ENCODE results near the gene LCORL.

The LCORL gene

GRCh38 chr4:17945303-17945702 lies 76.3 kb downstream of the LCORL start:
- H4K8ac ChIP-seq (ENCODE audit: low read depth, low read length), result no peak overlapping the region
- WGBS, 2 donors (ENCODE audit: extremely low coverage in 2 of 2, insufficient read length in 2 of 2, insufficient replicate concordance in 1 of 2), result no CpG with 5 or more reads among the region's 2 CpGs
- no peak overlapping the region for H3K4ac ChIP-seq (ENCODE audit: low read length)

GRCh38 chr4:17941731-17942130 lies 79.8 kb downstream of the LCORL start:
- Histone ChIP-seq H3K4ac (ENCODE audit: low read length) (no peak overlapping the region), H3K79me1 (ENCODE audit: low read depth, low read length) (peaks cover 2% of the 10 kb centered on the region), H3K23ac (ENCODE audit: low read depth, low read length, poor library complexity) (no peak overlapping the region), H4K8ac (ENCODE audit: low read depth, low read length) (no peak overlapping the region), H2BK12ac (ENCODE audit: low read length) (no peak overlapping the region), H3K14ac (ENCODE audit: low read length) (no peak overlapping the region), H3K18ac (ENCODE audit: low read length) (no peak overlapping the region), H3K27ac (replicated peaks; ENCODE audit: low read length) (no peak overlapping the region), H2BK5ac (ENCODE audit: low read length) (no peak overlapping the region), H3K27me3 (ENCODE audit: control insufficient read depth in 3 of 3, insufficient read depth in 3 of 3, low read depth in 1 of 3, low read length in 3 of 3) (no peaks in the 10 kb centered on the region), H3K4me1 (ENCODE audit: control insufficient read depth in 2 of 2, insufficient read depth in 1 of 2, low read depth in 1 of 2, low read length in 2 of 2) (no peaks in the 10 kb centered on the region), H3K4me3 (ENCODE audit: low read length in 2 of 2) (no peak overlapping the region), H2AFZ (ENCODE audit: low read length) (no peak overlapping the region), H2AK5ac (ENCODE audit: low read depth, low read length) (no peak overlapping the region), H3K9me3 (replicated peaks in 1 of 2; ENCODE audit: control insufficient read depth in 2 of 2, insufficient read depth in 1 of 2, low read depth in 1 of 2, low read length in 2 of 2) (no peaks in the 10 kb centered on the region), H3K36me3 (replicated peaks in 1 of 2; ENCODE audit: control insufficient read depth in 2 of 2, insufficient read depth in 2 of 2, low read length in 2 of 2) (peaks cover 0 to 40% of the 10 kb centered on the region in 2 donors), H4K91ac (ENCODE audit: low read depth, low read length, poor library complexity) (no peak overlapping the region), H3K9ac (ENCODE audit: low read depth, low read length, poor library complexity) (no peak overlapping the region), H3K4me2 (ENCODE audit: insufficient read depth, low read length, poor library complexity, severe bottlenecking) (no peak overlapping the region), H2BK15ac (ENCODE audit: low read length) (no peak overlapping the region), H2BK120ac (ENCODE audit: low read depth, low read length) (no peak overlapping the region)
- no peak for DNase-seq (ENCODE audit: low spot score)

More at GRCh38 chr4:17945303-17945702, 76.3 kb downstream of the LCORL start:
- DNase-seq (ENCODE audit: low spot score), result no peak
- Histone ChIP-seq H3K36me3 (replicated peaks in 1 of 2; ENCODE audit: control insufficient read depth in 2 of 2, insufficient read depth in 2 of 2, low read length in 2 of 2) (peaks cover 0 to 50% of the 10 kb centered on the region in 2 donors), H3K4me3 (ENCODE audit: low read length in 2 of 2) (no peak overlapping the region), H3K9ac (ENCODE audit: low read depth, low read length, poor library complexity) (no peak overlapping the region), H3K18ac (ENCODE audit: low read length) (no peak overlapping the region), H2AFZ (ENCODE audit: low read length) (no peak overlapping the region), H3K27ac (replicated peaks; ENCODE audit: low read length) (no peak overlapping the region), H2BK5ac (ENCODE audit: low read length) (no peak overlapping the region), H3K23ac (ENCODE audit: low read depth, low read length, poor library complexity) (no peak overlapping the region), H3K14ac (ENCODE audit: low read length) (no peak overlapping the region), H3K9me3 (replicated peaks in 1 of 2; ENCODE audit: control insufficient read depth in 2 of 2, insufficient read depth in 1 of 2, low read depth in 1 of 2, low read length in 2 of 2) (no peaks in the 10 kb centered on the region), H2AK5ac (ENCODE audit: low read depth, low read length) (no peak overlapping the region), H4K91ac (ENCODE audit: low read depth, low read length, poor library complexity) (no peak overlapping the region), H3K4me1 (ENCODE audit: control insufficient read depth in 2 of 2, insufficient read depth in 1 of 2, low read depth in 1 of 2, low read length in 2 of 2) (no peaks in the 10 kb centered on the region), H2BK120ac (ENCODE audit: low read depth, low read length) (no peak overlapping the region), H2BK15ac (ENCODE audit: low read length) (no peak overlapping the region), H3K4me2 (ENCODE audit: insufficient read depth, low read length, poor library complexity, severe bottlenecking) (no peak overlapping the region), H3K27me3 (ENCODE audit: control insufficient read depth in 3 of 3, insufficient read depth in 3 of 3, low read depth in 1 of 3, low read length in 3 of 3) (no peaks in the 10 kb centered on the region), H3K79me1 (ENCODE audit: low read depth, low read length) (peaks cover 2% of the 10 kb centered on the region), H2BK12ac (ENCODE audit: low read length) (no peak overlapping the region)

GRCh38 chr4:17939054-17939453 lies 82.5 kb downstream of the LCORL start:
- no peak overlapping the region for H3K4ac ChIP-seq (ENCODE audit: low read length)
- no peaks in the 10 kb centered on the region for H3K27me3 ChIP-seq (ENCODE audit: control insufficient read depth in 3 of 3, insufficient read depth in 3 of 3, low read depth in 1 of 3, low read length in 3 of 3)
- peaks cover 0 to 46% of the 10 kb centered on the region in 2 donors for H3K36me3 ChIP-seq (replicated peaks in 1 of 2; ENCODE audit: control insufficient read depth in 2 of 2, insufficient read depth in 2 of 2, low read length in 2 of 2)
- H3K14ac ChIP-seq (ENCODE audit: low read length), result no peak overlapping the region
- H2BK120ac ChIP-seq (ENCODE audit: low read depth, low read length), result no peak overlapping the region
- H3K9me3 ChIP-seq (replicated peaks in 1 of 2; ENCODE audit: control insufficient read depth in 2 of 2, insufficient read depth in 1 of 2, low read depth in 1 of 2, low read length in 2 of 2), result peaks cover 0 to 11% of the 10 kb centered on the region in 2 donors
- no CpG with 5 or more reads among the region's 2 CpGs for WGBS, 2 donors (ENCODE audit: extremely low coverage in 2 of 2, insufficient read length in 2 of 2, insufficient replicate concordance in 1 of 2)
- no peak overlapping the region for H2AFZ ChIP-seq (ENCODE audit: low read length)
- no peak overlapping the region for H3K27ac ChIP-seq (replicated peaks; ENCODE audit: low read length)
- H3K4me3 ChIP-seq (ENCODE audit: low read length in 2 of 2), result no peak overlapping the region
- peaks cover 2% of the 10 kb centered on the region for H3K79me1 ChIP-seq (ENCODE audit: low read depth, low read length)
- H4K8ac ChIP-seq (ENCODE audit: low read depth, low read length), result no peak overlapping the region
- H3K23ac ChIP-seq (ENCODE audit: low read depth, low read length, poor library complexity), result no peak overlapping the region
- DNase-seq (ENCODE audit: low spot score), result no peak
- no peak overlapping the region for H3K9ac ChIP-seq (ENCODE audit: low read depth, low read length, poor library complexity)
- no peaks in the 10 kb centered on the region for H3K4me1 ChIP-seq (ENCODE audit: control insufficient read depth in 2 of 2, insufficient read depth in 1 of 2, low read depth in 1 of 2, low read length in 2 of 2)
- H2BK12ac ChIP-seq (ENCODE audit: low read length), result no peak overlapping the region
- H3K4me2 ChIP-seq (ENCODE audit: insufficient read depth, low read length, poor library complexity, severe bottlenecking), result no peak overlapping the region
- H3K18ac ChIP-seq (ENCODE audit: low read length), result no peak overlapping the region
- H4K91ac ChIP-seq (ENCODE audit: low read depth, low read length, poor library complexity), result no peak overlapping the region
- H2BK15ac ChIP-seq (ENCODE audit: low read length), result no peak overlapping the region
- H2BK5ac ChIP-seq (ENCODE audit: low read length), result no peak overlapping the region
- no peak overlapping the region for H2AK5ac ChIP-seq (ENCODE audit: low read depth, low read length)

GRCh38 chr4:17934286-17934685 lies 87.3 kb downstream of the LCORL start:
- no peak overlapping the region for H3K4me3 ChIP-seq (ENCODE audit: low read length in 2 of 2)
- H2BK12ac ChIP-seq (ENCODE audit: low read length), result no peak overlapping the region
- no peak overlapping the region for H3K4me2 ChIP-seq (ENCODE audit: insufficient read depth, low read length, poor library complexity, severe bottlenecking)
- no peak overlapping the region for H2BK5ac ChIP-seq (ENCODE audit: low read length)
- no peak overlapping the region for H3K4ac ChIP-seq (ENCODE audit: low read length)
- H3K9ac ChIP-seq (ENCODE audit: low read depth, low read length, poor library complexity), result no peak overlapping the region
- H3K18ac ChIP-seq (ENCODE audit: low read length), result no peak overlapping the region
- no peaks in the 10 kb centered on the region for H3K27me3 ChIP-seq (ENCODE audit: control insufficient read depth in 3 of 3, insufficient read depth in 3 of 3, low read depth in 1 of 3, low read length in 3 of 3)
- no peak overlapping the region for H3K14ac ChIP-seq (ENCODE audit: low read length)
- no peaks in the 10 kb centered on the region for H3K4me1 ChIP-seq (ENCODE audit: control insufficient read depth in 2 of 2, insufficient read depth in 1 of 2, low read depth in 1 of 2, low read length in 2 of 2)
- DNase-seq (ENCODE audit: low spot score), result no peak
- H3K79me1 ChIP-seq (ENCODE audit: low read depth, low read length), result no peaks in the 10 kb centered on the region
- no peak overlapping the region for H2BK15ac ChIP-seq (ENCODE audit: low read length)
- no peak overlapping the region for H4K8ac ChIP-seq (ENCODE audit: low read depth, low read length)
- H2AFZ ChIP-seq (ENCODE audit: low read length), result no peak overlapping the region
- no peak overlapping the region for H4K91ac ChIP-seq (ENCODE audit: low read depth, low read length, poor library complexity)
- peaks cover 0 to 26% of the 10 kb centered on the region in 2 donors for H3K9me3 ChIP-seq (replicated peaks in 1 of 2; ENCODE audit: control insufficient read depth in 2 of 2, insufficient read depth in 1 of 2, low read depth in 1 of 2, low read length in 2 of 2)
- H3K23ac ChIP-seq (ENCODE audit: low read depth, low read length, poor library complexity), result no peak overlapping the region
- no peak overlapping the region for H2AK5ac ChIP-seq (ENCODE audit: low read depth, low read length)
- no peak overlapping the region for H3K27ac ChIP-seq (replicated peaks; ENCODE audit: low read length)
- H3K36me3 ChIP-seq (replicated peaks in 1 of 2; ENCODE audit: control insufficient read depth in 2 of 2, insufficient read depth in 2 of 2, low read length in 2 of 2), result peaks cover 0 to 28% of the 10 kb centered on the region in 2 donors
- H2BK120ac ChIP-seq (ENCODE audit: low read depth, low read length), result no peak overlapping the region
